NB4 (cell line): Measurements from ENCODE around the gene SLC7A5.

ENCODE experiments used
- MAX ChIP-seq: IDR thresholded peaks from 2 replicates; pipeline ENCODE4 v1.6.1; 2011; ENCODE audit warnings: low read depth, low read length
- POLR2A ChIP-seq: IDR thresholded peaks from 2 replicates; pipeline ENCODE4 v1.6.1; 2011; ENCODE audit warnings: mild to moderate bottlenecking; ENCODE audit not compliant: insufficient read length; ENCODE audit errors: extremely low read depth
- TF ChIP-seq, protein P1 (sequence below): IDR thresholded peaks from one replicate; pipeline ENCODE4 v1.5.1; 2012; ENCODE audit warnings: low read depth, low read length

DNA sequence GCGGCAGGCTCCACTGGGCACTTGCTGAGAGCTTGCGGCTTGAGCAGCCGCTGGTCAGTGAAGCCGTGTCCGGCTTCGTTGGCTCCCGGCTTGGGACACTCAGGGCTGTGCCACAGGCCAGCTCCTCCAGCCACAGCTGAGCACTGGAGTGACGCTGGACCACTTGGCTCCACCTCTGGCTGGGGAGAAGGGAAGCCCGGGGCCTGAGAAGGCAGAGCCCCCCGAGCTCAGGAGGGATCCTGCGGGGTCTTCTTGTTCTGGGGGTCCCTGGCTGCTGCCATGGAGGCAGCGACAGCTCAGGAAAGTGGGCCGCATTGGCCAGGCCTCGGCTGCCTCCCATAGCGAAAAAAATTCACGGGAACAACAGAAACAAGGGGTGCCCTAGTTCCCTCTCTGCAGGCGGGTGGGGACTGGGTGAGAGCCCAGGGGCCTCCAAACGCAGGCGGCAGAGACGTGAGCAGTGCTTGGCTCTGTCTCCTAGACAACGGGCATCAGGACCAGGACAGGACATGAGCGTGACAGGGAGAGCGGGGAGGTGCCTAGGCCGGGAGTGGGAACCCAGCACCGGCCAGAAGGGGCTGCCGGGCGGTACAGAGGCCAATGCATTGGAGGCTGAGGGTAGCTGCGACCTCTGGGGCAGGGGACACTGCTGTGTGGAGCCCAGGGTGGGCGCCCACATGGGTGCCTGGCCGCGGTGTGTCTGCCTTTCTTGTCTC lies 37.7 kb downstream of the SLC7A5 start:
- TF ChIP-seq POLR2A, result no peak
- TF ChIP-seq, protein P1, sequence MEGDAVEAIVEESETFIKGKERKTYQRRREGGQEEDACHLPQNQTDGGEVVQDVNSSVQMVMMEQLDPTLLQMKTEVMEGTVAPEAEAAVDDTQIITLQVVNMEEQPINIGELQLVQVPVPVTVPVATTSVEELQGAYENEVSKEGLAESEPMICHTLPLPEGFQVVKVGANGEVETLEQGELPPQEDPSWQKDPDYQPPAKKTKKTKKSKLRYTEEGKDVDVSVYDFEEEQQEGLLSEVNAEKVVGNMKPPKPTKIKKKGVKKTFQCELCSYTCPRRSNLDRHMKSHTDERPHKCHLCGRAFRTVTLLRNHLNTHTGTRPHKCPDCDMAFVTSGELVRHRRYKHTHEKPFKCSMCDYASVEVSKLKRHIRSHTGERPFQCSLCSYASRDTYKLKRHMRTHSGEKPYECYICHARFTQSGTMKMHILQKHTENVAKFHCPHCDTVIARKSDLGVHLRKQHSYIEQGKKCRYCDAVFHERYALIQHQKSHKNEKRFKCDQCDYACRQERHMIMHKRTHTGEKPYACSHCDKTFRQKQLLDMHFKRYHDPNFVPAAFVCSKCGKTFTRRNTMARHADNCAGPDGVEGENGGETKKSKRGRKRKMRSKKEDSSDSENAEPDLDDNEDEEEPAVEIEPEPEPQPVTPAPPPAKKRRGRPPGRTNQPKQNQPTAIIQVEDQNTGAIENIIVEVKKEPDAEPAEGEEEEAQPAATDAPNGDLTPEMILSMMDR, result no peak
- no peak for TF ChIP-seq MAX
